ENCODE data around the gene ACSS1. TPM values are rescaled to one million over a fixed set of nuclear protein-coding genes. Genes with fewer than 3 reads are reported as not detected.

ACSS1 gene
- total RNA-seq, 1 donor from 2014 or later = 7.3 TPM

- H3K27me3 ChIP-seq (ENCODE audit: control insufficient read depth, insufficient read depth, low read length) = peaks cover 12% of the 10 kb centered on the region
- no peak overlapping the region for H3K4me3 ChIP-seq (ENCODE audit: low read depth, low read length)
- TF ChIP-seq CTCF (IDR thresholded peaks at IDR 0.05; ENCODE audit: insufficient read depth, low read length, poor library complexity, severe bottlenecking) = no peak
- no peak for DNase-seq (ENCODE audit: low read depth)
- no peaks in the 10 kb centered on the region for H3K36me3 ChIP-seq (ENCODE audit: control insufficient read depth, insufficient read depth, low read length)
Measured at GRCh38 chr20:24994186-24994465, 63.8 kb downstream of the ACSS1 start.

- no peak for DNase-seq (ENCODE audit: low read depth)
- Histone ChIP-seq H3K36me3 (ENCODE audit: control insufficient read depth, insufficient read depth, low read length) (no peaks in the 10 kb centered on the region), H3K4me3 (ENCODE audit: low read depth, low read length) (peak overlapping the region; percentile 98), H3K27me3 (ENCODE audit: control insufficient read depth, insufficient read depth, low read length) (peaks cover 7% of the 10 kb centered on the region)
- peak; percentile 30 for TF ChIP-seq CTCF (IDR thresholded peaks at IDR 0.05; ENCODE audit: insufficient read depth, low read length, poor library complexity, severe bottlenecking)
Measured at GRCh38 chr20:24993337-24994185, 64.4 kb downstream of the ACSS1 start.

- peak within 1 kb of the TSS; percentile 98 for H3K4me3 ChIP-seq (ENCODE audit: low read depth, low read length)
- no peak for TF ChIP-seq CTCF (IDR thresholded peaks at IDR 0.05; ENCODE audit: insufficient read depth, low read length, poor library complexity, severe bottlenecking)
- peak; percentile 48 for DNase-seq (ENCODE audit: low read depth)
- no peaks in the 10 kb centered on the region for H3K36me3 ChIP-seq (ENCODE audit: control insufficient read depth, insufficient read depth, low read length)
- peaks cover 2% of the 10 kb centered on the region for H3K27me3 ChIP-seq (ENCODE audit: control insufficient read depth, insufficient read depth, low read length)
Measured at GRCh38 chr20:24992487-24993205, 65.3 kb downstream of the ACSS1 start, which contains the start of gene APMAP. Gene APMAP (minus strand): TSS chr20:24992751. CDS start chr20:24992688, 63 bp downstream.

GRCh38 chr20:24991897-24992486, 65.9 kb downstream of the ACSS1 start:
- TF ChIP-seq CTCF (IDR thresholded peaks at IDR 0.05; ENCODE audit: insufficient read depth, low read length, poor library complexity, severe bottlenecking) = no peak
- peak overlapping the region; percentile 98 for H3K4me3 ChIP-seq (ENCODE audit: low read depth, low read length)
- peaks cover 2% of the 10 kb centered on the region for H3K27me3 ChIP-seq (ENCODE audit: control insufficient read depth, insufficient read depth, low read length)
- no peak for DNase-seq (ENCODE audit: low read depth)
- no peaks in the 10 kb centered on the region for H3K36me3 ChIP-seq (ENCODE audit: control insufficient read depth, insufficient read depth, low read length)

- H3K4me3 ChIP-seq (ENCODE audit: low read depth, low read length) = no peak overlapping the region
- TF ChIP-seq CTCF (IDR thresholded peaks at IDR 0.05; ENCODE audit: insufficient read depth, low read length, poor library complexity, severe bottlenecking) = no peak
Measured at GRCh38 chr20:24990810-24991252, 67.1 kb downstream of the ACSS1 start.

More at GRCh38 chr20:24990810-24991252, 67.1 kb downstream of the ACSS1 start:
- Histone ChIP-seq H3K36me3 (ENCODE audit: control insufficient read depth, insufficient read depth, low read length) (no peaks in the 10 kb centered on the region), H3K27me3 (ENCODE audit: control insufficient read depth, insufficient read depth, low read length) (no peaks in the 10 kb centered on the region)
- no peak for DNase-seq (ENCODE audit: low read depth)

Data from kidney epithelial cell (primary cell).